Muscle of leg (tissue), 16 donors: ENCODE measurements around the gene HS3ST5. TPM values are rescaled to one million over a fixed set of nuclear protein-coding genes. Genes with fewer than 3 reads are reported as not detected.
A peak's percentile ranks its signal among the peaks of the same experiment; 100 is the strongest.

Source experiments
- DNase-seq: peaks from one replicate; pipeline ENCODE4 v3.0.0; 2013
- H3K27ac ChIP-seq: one replicate; pipeline ENCODE4 v1.5.1; 2013; ENCODE audit warnings: mild to moderate bottlenecking, low read length, control low read depth
- H3K27me3 ChIP-seq: one replicate; pipeline ENCODE4 v1.6.1; 2013; ENCODE audit warnings: low read length; ENCODE audit not compliant: control insufficient read depth, insufficient read depth
- H3K36me3 ChIP-seq: one replicate; pipeline ENCODE4 v1.6.1; 2013; ENCODE audit warnings: low read length; ENCODE audit not compliant: control insufficient read depth, insufficient read depth
- H3K4me1 ChIP-seq: one replicate; pipeline ENCODE4 v1.6.1; 2013; ENCODE audit warnings: low read length; ENCODE audit not compliant: control insufficient read depth, insufficient read depth
- H3K4me3 ChIP-seq: one replicate; pipeline ENCODE4 v1.5.1; 2013; ENCODE audit warnings: low read length, control low read depth
- H3K9me3 ChIP-seq: replicated peaks from 2 replicates; pipeline ENCODE4 v1.6.1; 2013; ENCODE audit warnings: low read depth, low read length; ENCODE audit not compliant: control insufficient read depth
- WGBS: methylation state at CpG from one replicate; pipeline ENCODE4 v1.1.5; 2013; ENCODE audit warnings: missing lambda C conversion rate; ENCODE audit not compliant: insufficient coverage; 5-methylcytosine and 5-hydroxymethylcytosine counted together
- long read RNA-seq, 11 donors: transcript quantifications; one replicate each; lab custom pipeline, GENCODE V29; 2026
- polyA plus RNA-seq, 8 donors: library from polyadenylated mRNA; unstranded; fragments of 120-200 nt; gene quantifications; one replicate each; pipeline versions ENCODE4 v1.2.1 to v1.2.3, GENCODE V29; 2013; ENCODE audit warnings: inconsistent platforms in 1 of 8, low replicate concordance in 1 of 8; ENCODE audit not compliant: insufficient read length in 8 of 8, insufficient read depth in 1 of 8
- total RNA-seq: library from RNA; stranded (reverse); fragments of 120-200 nt; gene quantifications from one replicate; pipeline ENCODE4 v1.2.4, GENCODE V29; 2013

HS3ST5 gene, protein sequence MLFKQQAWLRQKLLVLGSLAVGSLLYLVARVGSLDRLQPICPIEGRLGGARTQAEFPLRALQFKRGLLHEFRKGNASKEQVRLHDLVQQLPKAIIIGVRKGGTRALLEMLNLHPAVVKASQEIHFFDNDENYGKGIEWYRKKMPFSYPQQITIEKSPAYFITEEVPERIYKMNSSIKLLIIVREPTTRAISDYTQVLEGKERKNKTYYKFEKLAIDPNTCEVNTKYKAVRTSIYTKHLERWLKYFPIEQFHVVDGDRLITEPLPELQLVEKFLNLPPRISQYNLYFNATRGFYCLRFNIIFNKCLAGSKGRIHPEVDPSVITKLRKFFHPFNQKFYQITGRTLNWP
- total RNA-seq (0.58 TPM), polyA plus RNA-seq (1 to 10 TPM in 1 of 8 donors, under 1 TPM in 7; 0.22 to 1.0 (median 0.67) TPM)
- long read RNA-seq, donor 1 = 0 reads
- long read RNA-seq, donor 2 = 0 reads
- long read RNA-seq, donor 3 = 0 reads
- long read RNA-seq, donor 4 = 0 reads
- long read RNA-seq, donor 5, partial matches to known transcripts = 0 of 1 reads
- long read RNA-seq, donor 5, other reads (novel, unspliced or antisense) = 0 of 1 reads
- long read RNA-seq, donor 6, partial matches to known transcripts = 0 of 1 reads
- long read RNA-seq, donor 6, other reads (novel, unspliced or antisense) = 0 of 1 reads
- long read RNA-seq, donor 7, partial matches to known transcripts = 0 of 1 reads
- long read RNA-seq, donor 7, other reads (novel, unspliced or antisense) = 0 of 1 reads
- long read RNA-seq, donor 8 = 0 reads
- long read RNA-seq, donor 9 = 0 reads
- long read RNA-seq, donor 10 = 0 reads
- long read RNA-seq, donor 11 = 0 reads

DNA sequence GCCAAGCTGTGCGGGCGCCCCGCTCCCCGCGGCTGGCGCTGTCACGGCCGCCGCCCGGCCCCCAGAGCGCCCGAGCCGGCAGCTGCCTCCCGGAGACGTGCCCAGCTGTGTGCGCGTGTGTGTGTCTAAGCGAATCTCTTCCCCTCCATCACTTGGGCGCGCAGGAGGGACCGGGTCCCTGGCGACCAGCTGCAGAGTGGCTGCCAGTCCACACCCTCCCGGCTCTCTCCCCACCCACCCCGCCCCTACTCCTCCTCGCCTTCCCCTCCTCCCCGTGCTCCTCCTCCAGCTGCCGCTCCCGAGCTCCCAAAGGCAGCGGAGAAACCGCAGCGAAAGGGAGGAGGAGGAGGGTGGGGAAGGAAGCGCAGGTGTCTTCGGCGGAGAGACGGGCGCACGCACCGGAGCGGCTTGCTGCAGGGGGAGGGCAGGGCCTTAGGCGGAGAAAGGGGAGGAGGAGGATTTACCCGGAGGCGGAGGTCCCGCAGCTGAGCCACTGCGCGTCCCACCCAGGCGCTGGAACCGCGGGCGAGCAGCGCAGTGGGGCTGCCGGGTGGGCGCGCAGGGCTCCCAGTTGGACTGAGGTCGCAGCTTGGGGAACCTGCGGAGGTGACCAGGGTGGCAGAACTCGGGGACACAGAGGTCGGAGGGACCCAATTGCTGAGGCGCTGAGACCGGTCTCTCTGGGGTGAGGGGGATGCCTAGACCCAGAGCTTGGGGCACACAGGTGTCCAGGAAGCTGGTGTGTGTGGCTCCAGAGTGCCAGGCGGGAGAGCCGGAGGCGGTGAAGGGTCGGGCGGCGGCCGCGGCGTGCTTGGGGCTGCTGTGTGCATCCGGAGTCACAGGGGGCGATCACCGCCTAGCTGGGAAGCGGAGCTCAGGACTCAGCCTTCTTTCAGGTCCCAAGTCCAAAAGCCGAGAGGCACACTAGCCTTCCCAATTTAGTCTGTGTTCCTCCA lies at the start of gene HS3ST5:
HS3ST5 (minus strand) TSS at position 198 of the 956 bp plus-strand sequence. CDS start 280,178 bp downstream, outside the sequence.
- H3K27me3 ChIP-seq = peaks cover 16% of the 10 kb centered on the region
- no peaks in the 10 kb centered on the region for H3K36me3 ChIP-seq
- WGBS = under 1% methylated on average over 57 of the region's 73 CpGs
- no peak within 1 kb of the TSS for H3K27ac ChIP-seq
- H3K4me1 ChIP-seq = peaks cover 15% of the 10 kb centered on the region
- H3K4me3 ChIP-seq = peak within 1 kb of the TSS; percentile 64
- DNase-seq = peak; percentile 70
- no peaks in the 10 kb centered on the region for H3K9me3 ChIP-seq

DNA sequence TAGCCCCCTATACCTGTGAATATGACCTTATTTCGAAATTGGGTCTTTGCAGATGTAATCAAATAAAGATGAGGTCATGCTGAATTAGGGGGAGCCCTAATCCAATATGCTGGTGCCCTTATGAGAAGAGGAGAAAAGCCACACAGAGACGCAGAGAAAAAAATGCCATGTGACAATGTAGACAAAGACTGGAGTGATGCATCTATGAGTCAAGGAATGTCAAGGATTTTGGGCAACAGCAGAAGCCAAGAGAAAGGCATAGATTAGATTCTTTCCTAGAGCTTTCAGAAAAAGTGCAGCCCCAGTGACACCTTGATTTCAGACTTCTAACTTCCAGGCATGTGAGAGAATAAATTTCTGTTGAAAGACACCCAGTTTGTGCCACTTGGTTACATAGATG lies 47.4 kb upstream of the HS3ST5 start:
- Histone ChIP-seq H3K4me1 (no peaks in the 10 kb centered on the region), H3K36me3 (no peaks in the 10 kb centered on the region), H3K4me3 (no peak overlapping the region), H3K27ac (no peak overlapping the region), H3K27me3 (no peaks in the 10 kb centered on the region), H3K9me3 (no peaks in the 10 kb centered on the region)
- WGBS = 94% methylated on average over 1 of the region's 2 CpGs
- no peak for DNase-seq

GRCh38 chr6:114389111-114389510 lies 46.3 kb upstream of the HS3ST5 start:
- H3K27ac ChIP-seq = no peak overlapping the region
- no peaks in the 10 kb centered on the region for H3K36me3 ChIP-seq
- no peaks in the 10 kb centered on the region for H3K4me1 ChIP-seq

GRCh38 chr6:114382406-114382805 lies 39.6 kb upstream of the HS3ST5 start:
- Histone ChIP-seq H3K9me3 (no peaks in the 10 kb centered on the region), H3K4me3 (no peak overlapping the region), H3K27ac (no peak overlapping the region), H3K4me1 (no peaks in the 10 kb centered on the region), H3K36me3 (no peaks in the 10 kb centered on the region), H3K27me3 (no peaks in the 10 kb centered on the region)
- no CpG with 5 or more reads among the region's 1 CpG for WGBS
- DNase-seq = no peak

More at GRCh38 chr6:114389111-114389510, 46.3 kb upstream of the HS3ST5 start:
- no peak for DNase-seq
- Histone ChIP-seq H3K9me3 (no peaks in the 10 kb centered on the region), H3K27me3 (no peaks in the 10 kb centered on the region), H3K4me3 (no peak overlapping the region)

- Histone ChIP-seq H3K9me3 (no peaks in the 10 kb centered on the region), H3K4me1 (no peaks in the 10 kb centered on the region), H3K4me3 (no peak overlapping the region), H3K27me3 (no peaks in the 10 kb centered on the region), H3K36me3 (no peaks in the 10 kb centered on the region), H3K27ac (no peak overlapping the region)
- no peak for DNase-seq
- WGBS = 87% methylated on average over 3 of the region's 3 CpGs
Observed at GRCh38 chr6:114377881-114378280, 35.1 kb upstream of the HS3ST5 start.

DNA sequence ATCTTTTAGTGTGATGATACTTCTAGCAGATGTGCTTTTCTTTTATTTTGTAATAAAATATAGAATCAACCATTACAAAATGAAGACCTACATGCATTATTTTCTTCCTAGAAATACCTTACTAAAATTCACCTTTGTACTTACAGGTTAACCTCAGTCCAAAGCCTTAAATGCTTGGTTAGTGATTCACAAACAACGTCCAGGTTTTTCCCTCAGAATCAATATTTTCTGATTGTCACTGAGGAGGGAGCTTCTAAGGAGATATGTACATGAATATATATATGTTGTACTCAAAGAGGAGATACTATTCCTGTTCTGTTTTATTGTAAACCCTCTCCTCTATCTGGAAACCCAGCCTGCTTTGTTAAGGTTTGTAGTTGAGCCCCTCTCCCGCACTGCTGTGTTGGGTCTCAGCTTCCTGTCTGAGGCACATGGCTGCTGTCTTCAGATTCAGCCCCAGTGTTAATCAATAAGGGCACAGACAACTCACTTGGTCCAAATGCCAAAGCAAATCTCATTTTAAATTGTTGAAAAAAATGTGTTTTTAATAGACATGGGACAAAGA lies 33.9 kb upstream of the HS3ST5 start:
- Histone ChIP-seq H3K36me3 (no peaks in the 10 kb centered on the region), H3K4me1 (no peaks in the 10 kb centered on the region), H3K27ac (no peak overlapping the region), H3K27me3 (no peaks in the 10 kb centered on the region), H3K9me3 (no peaks in the 10 kb centered on the region), H3K4me3 (no peak overlapping the region)
- WGBS = 50% methylated on average over 1 of the region's 2 CpGs
- no peak for DNase-seq

- Histone ChIP-seq H3K4me3 (no peak overlapping the region), H3K9me3 (no peaks in the 10 kb centered on the region), H3K4me1 (no peaks in the 10 kb centered on the region), H3K36me3 (no peaks in the 10 kb centered on the region), H3K27ac (no peak overlapping the region), H3K27me3 (no peaks in the 10 kb centered on the region)
- peak; percentile 9 for DNase-seq
- no CpG with 5 or more reads among the region's 1 CpG for WGBS
Observed at GRCh38 chr6:114375541-114376192, 32.8 kb upstream of the HS3ST5 start.

- no peak overlapping the region for H3K4me3 ChIP-seq
- H3K36me3 ChIP-seq = no peaks in the 10 kb centered on the region
- H3K9me3 ChIP-seq = no peaks in the 10 kb centered on the region
- DNase-seq = no peak
- no peaks in the 10 kb centered on the region for H3K27me3 ChIP-seq
- H3K4me1 ChIP-seq = no peaks in the 10 kb centered on the region
- no CpG with 5 or more reads among the region's 1 CpG for WGBS
- no peak overlapping the region for H3K27ac ChIP-seq
Observed at GRCh38 chr6:114367315-114367961, 24.6 kb upstream of the HS3ST5 start.

DNA sequence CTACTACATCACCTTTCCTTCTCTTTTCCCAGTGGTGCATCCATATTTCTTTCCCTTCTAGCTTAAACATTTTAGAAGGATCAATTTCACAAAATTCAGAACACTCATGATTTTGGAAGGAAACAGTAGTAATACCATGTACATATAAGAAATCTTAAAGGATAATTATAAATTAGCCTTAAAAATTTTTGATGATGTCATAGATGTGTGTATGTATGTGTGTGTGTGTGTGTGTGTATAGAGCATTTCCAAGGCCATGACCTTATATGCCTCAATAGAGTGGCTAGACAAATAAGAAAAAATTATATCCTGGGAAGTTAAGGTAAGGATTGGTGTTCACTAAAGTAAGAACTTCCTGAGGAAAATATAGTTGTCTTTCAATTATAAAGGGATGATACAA lies 24.1 kb upstream of the HS3ST5 start:
- DNase-seq = no peak
- Histone ChIP-seq H3K27ac (no peak overlapping the region), H3K4me1 (no peaks in the 10 kb centered on the region), H3K9me3 (no peaks in the 10 kb centered on the region), H3K4me3 (no peak overlapping the region), H3K27me3 (no peaks in the 10 kb centered on the region), H3K36me3 (no peaks in the 10 kb centered on the region)
